DMS79 treated with DMSO at 0.1 percent for 48 hours (cell line): ENCODE measurements around the gene IKBKE.

Source experiments
- DNase-seq: peaks from one replicate; lab custom pipeline; 2025; lab: John Stamatoyannopoulos, UW

IKBKE gene

GRCh38 chr1:206469933-206470691 is at the start of gene IKBKE:
Gene IKBKE, plus strand, starts transcription at chr1:206470476. Its CDS starts 2,752 bp downstream, at chr1:206473228.
- DNase-seq: peak; percentile 56

GRCh38 chr1:206421616-206422340 is 48.5 kb upstream of the IKBKE start:
- DNase-seq: no peak

- no peak for DNase-seq
Observed at GRCh38 chr1:206422525-206422924, 47.8 kb upstream of the IKBKE start.

GRCh38 chr1:206427291-206427690 is 43.0 kb upstream of the IKBKE start:
- no peak for DNase-seq

GRCh38 chr1:206429421-206429820 is 40.9 kb upstream of the IKBKE start:
- DNase-seq: no peak

- DNase-seq: no peak
Observed at GRCh38 chr1:206430031-206430983, 40.0 kb upstream of the IKBKE start.

- DNase-seq: no peak
Observed at GRCh38 chr1:206435445-206435844, 34.8 kb upstream of the IKBKE start.

- DNase-seq: no peak
Observed at GRCh38 chr1:206438554-206438953, 31.7 kb upstream of the IKBKE start.

- no peak for DNase-seq
Observed at GRCh38 chr1:206439205-206439604, 31.1 kb upstream of the IKBKE start.

GRCh38 chr1:206441336-206441967 is 28.8 kb upstream of the IKBKE start:
- DNase-seq: no peak

- DNase-seq: no peak
Observed at GRCh38 chr1:206442101-206442500, 28.2 kb upstream of the IKBKE start.

- no peak for DNase-seq
Observed at GRCh38 chr1:206445116-206445515, 25.2 kb upstream of the IKBKE start.

GRCh38 chr1:206445911-206446356 is 24.3 kb upstream of the IKBKE start:
- DNase-seq: no peak

- DNase-seq: no peak
Observed at GRCh38 chr1:206446688-206447421, 23.4 kb upstream of the IKBKE start.

GRCh38 chr1:206447422-206447765 is 22.9 kb upstream of the IKBKE start:
- DNase-seq: no peak

GRCh38 chr1:206447792-206448191 is 22.5 kb upstream of the IKBKE start:
- no peak for DNase-seq

- no peak for DNase-seq
Observed at GRCh38 chr1:206448471-206448870, 21.8 kb upstream of the IKBKE start.

- DNase-seq: no peak
Observed at GRCh38 chr1:206449565-206449964, 20.7 kb upstream of the IKBKE start.

- DNase-seq: no peak
Observed at GRCh38 chr1:206450281-206450680, 20.0 kb upstream of the IKBKE start.

GRCh38 chr1:206451134-206451686 is 19.1 kb upstream of the IKBKE start:
- no peak for DNase-seq

GRCh38 chr1:206453111-206453510 is 17.2 kb upstream of the IKBKE start:
- no peak for DNase-seq
